ENCODE measurements around the gene HOXA13. TPM values are rescaled to one million over a fixed set of nuclear protein-coding genes. Genes with fewer than 3 reads are reported as not detected.

Gene HOXA13
- total RNA-seq, 3 donors from 2014 or later, result not detected

DNA sequence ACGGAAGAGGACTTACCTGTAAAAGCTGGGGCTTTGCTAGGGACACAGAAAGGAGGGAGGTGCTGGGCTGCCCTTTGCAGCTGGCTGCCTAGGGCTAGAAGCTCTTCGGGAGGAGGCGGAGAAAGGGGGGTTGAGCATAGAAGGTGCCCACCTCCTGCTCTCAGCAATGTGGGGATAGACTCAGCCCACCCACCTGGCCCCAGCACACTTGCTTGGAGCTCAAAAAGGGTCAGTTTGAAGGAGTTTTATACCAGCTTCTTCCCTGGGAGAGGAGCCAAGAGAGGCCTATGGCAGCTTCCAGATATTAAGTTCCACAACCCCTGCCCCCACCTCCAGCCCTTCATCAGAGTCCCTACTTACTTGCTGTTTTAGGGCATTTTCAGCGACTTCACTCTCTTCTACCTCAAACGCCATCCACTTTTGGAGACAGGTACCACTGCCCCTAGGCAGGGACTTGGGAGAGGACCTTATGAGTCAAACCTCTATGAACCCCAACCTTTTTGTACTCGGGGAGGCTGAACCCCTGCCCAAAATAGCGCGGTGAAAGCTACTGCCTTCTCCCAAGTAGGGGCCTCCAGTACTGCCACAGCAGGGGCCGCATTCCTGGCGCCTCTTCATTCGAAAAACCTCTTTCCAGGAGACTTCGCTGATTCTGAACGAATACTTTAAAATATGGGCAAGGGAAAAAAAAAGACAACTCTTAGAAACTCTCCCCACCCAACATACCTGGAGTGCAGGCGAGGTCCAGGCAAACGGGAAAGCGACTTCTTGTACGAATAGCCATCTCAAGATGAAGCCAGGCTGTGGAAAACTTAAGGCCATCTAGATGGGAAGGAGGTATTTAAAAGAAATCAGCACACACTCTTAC is 41.5 kb upstream of the HOXA13 start:
- Mint-ChIP-seq H3K9me3 (no peaks in the 10 kb centered on the region), H3K27me3 (ENCODE audit: low read depth) (peaks cover 87% of the 10 kb centered on the region), H3K4me3 (no peak overlapping the region), H3K36me3 (ENCODE audit: insufficient read depth) (no peaks in the 10 kb centered on the region), H3K4me1 (ENCODE audit: low read depth) (peaks cover 19% of the 10 kb centered on the region)
- DNase-seq (no peak), ATAC-seq (no peak)

DNA sequence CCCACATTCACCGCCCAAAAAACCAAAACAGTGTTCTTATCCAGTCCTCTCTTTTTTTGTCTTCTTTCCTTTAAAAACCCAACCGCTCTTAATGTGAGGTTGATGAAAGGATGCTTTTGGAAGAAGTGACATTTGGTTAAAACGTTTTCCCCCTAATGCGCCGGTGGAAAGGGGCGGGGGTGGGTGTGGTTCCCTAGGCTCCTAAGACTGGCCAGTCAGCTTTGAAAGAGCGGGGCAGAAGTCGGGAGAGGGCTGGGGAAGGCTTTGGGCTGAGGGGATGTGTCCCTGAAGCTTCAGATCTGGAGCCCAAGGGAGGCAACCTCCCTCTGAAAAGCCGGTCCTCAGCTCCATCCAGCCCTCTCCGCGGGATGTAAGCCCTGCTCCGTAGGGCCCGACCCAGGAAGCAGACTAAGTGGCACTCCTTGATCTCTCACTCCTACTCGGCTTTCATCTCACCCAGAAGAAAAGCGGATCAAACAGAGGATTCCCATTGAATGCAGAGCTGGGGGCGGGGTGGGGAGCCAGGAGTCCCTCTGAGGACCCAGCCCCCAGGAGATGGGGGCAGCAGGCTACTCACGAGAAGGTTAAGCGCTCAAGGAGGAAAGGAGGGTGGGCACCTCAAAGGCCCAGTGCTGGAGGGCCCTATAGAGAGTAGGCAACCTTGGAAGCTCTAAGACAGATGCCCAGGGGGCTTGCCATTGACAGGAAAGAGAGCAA is 40.3 kb upstream of the HOXA13 start:
- Mint-ChIP-seq H3K36me3 (ENCODE audit: insufficient read depth) (no peaks in the 10 kb centered on the region), H3K9me3 (no peaks in the 10 kb centered on the region), H3K27me3 (ENCODE audit: low read depth) (peaks cover 85% of the 10 kb centered on the region), H3K4me3 (no peak overlapping the region), H3K4me1 (ENCODE audit: low read depth) (peaks cover 24% of the 10 kb centered on the region)
- ATAC-seq, result no peak
- no peak for DNase-seq

DNA sequence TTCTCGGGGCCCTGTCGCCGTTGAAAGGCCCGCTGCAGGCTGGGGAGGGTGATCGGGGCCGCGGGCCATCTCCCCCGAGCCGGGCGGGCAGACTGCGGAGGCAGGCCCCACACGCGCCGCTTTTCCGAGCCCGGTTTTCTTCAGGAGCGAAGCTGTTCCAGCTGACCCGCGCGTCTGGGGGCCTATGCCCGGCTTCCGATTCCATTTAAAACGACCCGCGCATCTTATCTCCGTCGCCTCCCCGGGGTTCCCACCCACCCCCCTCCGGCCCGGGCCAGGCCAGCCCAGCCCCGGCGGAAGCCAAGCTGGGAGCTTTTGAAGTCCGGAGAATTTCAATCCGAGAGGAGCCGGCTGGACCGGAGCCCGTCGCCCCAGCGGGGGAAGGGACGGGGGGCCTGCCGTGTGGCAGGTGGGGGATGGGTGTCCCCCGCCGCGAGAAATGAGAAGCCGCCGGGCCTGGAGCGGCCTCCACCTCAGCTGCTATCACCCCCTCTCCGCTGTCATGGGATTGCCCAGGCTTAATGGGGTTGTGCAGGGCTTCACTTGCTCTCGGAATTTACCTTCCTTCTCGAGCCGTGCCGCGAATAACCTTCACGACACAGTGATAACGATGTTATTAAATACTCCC is 39.6 kb upstream of the HOXA13 start:
- Mint-ChIP-seq H3K27me3 (ENCODE audit: low read depth) (peaks cover 83% of the 10 kb centered on the region), H3K4me3 (no peak overlapping the region), H3K4me1 (ENCODE audit: low read depth) (peaks cover 23% of the 10 kb centered on the region), H3K9me3 (no peaks in the 10 kb centered on the region), H3K36me3 (ENCODE audit: insufficient read depth) (no peaks in the 10 kb centered on the region)
- DNase-seq (no peak), ATAC-seq (no peak)

- ATAC-seq (no peak), DNase-seq (no peak)
- peaks cover 23% of the 10 kb centered on the region for H3K4me1 Mint-ChIP-seq (ENCODE audit: low read depth)
- H3K4me3 Mint-ChIP-seq, result no peak overlapping the region
- no peaks in the 10 kb centered on the region for H3K9me3 Mint-ChIP-seq
- peaks cover 83% of the 10 kb centered on the region for H3K27me3 Mint-ChIP-seq (ENCODE audit: low read depth)
- no peaks in the 10 kb centered on the region for H3K36me3 Mint-ChIP-seq (ENCODE audit: insufficient read depth)
Measured at GRCh38 chr7:27238979-27239386, 39.1 kb upstream of the HOXA13 start.

- ATAC-seq (peak; percentile 60 to 72), DNase-seq (no peak)
- peaks cover 18% of the 10 kb centered on the region for H3K4me1 Mint-ChIP-seq (ENCODE audit: low read depth)
- no peaks in the 10 kb centered on the region for H3K36me3 Mint-ChIP-seq (ENCODE audit: insufficient read depth)
- no peak overlapping the region for H3K4me3 Mint-ChIP-seq
- H3K27me3 Mint-ChIP-seq (ENCODE audit: low read depth), result peaks cover 86% of the 10 kb centered on the region
- no peaks in the 10 kb centered on the region for H3K9me3 Mint-ChIP-seq
Measured at GRCh38 chr7:27237735-27238334, 37.9 kb upstream of the HOXA13 start.

- ATAC-seq (peak in 1 of 2 donors; percentile 32), DNase-seq (no peak)
- H3K4me3 Mint-ChIP-seq, result peak overlapping the region; percentile 7
- H3K4me1 Mint-ChIP-seq (ENCODE audit: low read depth), result peaks cover 13% of the 10 kb centered on the region
- no peaks in the 10 kb centered on the region for H3K36me3 Mint-ChIP-seq (ENCODE audit: insufficient read depth)
- peaks cover 72% of the 10 kb centered on the region for H3K27me3 Mint-ChIP-seq (ENCODE audit: low read depth)
- no peaks in the 10 kb centered on the region for H3K9me3 Mint-ChIP-seq
Measured at GRCh38 chr7:27235387-27236311, 35.8 kb upstream of the HOXA13 start.

DNA sequence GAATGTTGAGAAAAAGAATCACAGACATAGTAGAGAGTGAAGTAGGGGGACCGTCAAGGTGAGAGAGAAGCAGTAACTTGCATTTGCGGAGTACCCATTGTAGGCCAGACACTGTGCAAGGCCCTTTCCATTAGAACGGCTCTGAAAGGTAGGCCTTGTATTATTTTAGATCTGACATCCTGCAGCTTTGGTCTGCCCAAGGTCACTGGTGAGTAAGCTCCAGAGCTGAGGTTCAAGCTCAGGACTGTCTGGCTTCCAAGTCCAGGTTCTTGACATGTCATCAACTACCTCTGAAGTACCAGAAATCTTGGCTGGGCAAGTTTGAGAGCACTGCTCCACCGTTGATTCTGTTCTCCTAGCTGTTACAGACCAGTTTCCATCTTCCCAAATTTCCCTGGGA is 29.6 kb upstream of the HOXA13 start:
- DNase-seq (no peak), ATAC-seq (no peak)
- no peaks in the 10 kb centered on the region for H3K36me3 Mint-ChIP-seq (ENCODE audit: insufficient read depth)
- no peaks in the 10 kb centered on the region for H3K9me3 Mint-ChIP-seq
- no peaks in the 10 kb centered on the region for H3K4me1 Mint-ChIP-seq (ENCODE audit: low read depth)
- H3K4me3 Mint-ChIP-seq, result no peak overlapping the region
- peaks cover 71% of the 10 kb centered on the region for H3K27me3 Mint-ChIP-seq (ENCODE audit: low read depth)

DNA sequence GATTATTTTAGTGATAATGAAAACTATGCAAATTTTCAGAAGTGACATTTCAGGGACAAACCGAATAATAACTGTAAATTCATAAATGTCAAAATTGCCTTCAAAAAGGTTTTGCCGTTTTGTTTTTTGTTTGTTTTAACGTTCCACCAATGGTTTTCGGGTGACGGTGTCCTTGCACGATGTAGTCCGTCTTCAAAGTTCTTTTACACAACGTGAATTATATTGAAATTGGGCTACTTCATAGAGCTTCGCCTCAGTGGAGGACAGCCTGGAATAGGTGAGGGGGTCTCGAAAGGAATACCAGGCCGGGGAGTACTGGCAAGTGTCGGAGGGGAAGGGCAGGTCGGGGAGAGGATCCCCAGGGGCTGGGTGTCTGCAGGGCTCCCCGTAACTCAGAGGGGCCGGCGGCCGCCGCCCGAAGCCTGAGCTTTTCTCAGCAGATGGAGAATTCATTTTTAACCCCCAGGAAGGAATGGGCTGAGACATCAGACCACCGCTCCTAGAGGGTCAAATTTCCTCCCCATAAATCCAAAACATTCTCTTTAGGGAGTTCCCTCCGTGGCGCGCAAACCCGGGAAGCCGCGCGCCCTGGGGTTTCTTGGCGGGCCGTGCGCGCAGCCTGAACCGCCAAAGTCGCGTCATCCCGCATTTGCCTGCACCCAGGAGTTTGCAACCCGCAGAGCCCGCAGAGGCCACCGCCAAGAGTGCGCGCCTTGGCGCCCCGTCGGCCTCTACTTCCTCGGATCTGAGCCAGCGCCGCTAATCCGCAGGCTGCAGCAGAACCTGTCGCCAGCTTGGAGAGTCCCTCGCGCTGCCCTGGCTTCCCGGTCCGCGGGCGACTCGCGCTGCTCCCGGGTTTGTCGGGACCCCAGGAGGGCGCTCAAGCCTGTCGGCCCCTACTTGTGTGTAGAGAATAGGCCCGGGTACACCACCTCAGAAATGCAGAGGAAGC is 25.4 kb upstream of the HOXA13 start:
- no peak for ATAC-seq
- no peak overlapping the region for H3K4me3 Mint-ChIP-seq
- no peaks in the 10 kb centered on the region for H3K36me3 Mint-ChIP-seq (ENCODE audit: insufficient read depth)
- peaks cover 2% of the 10 kb centered on the region for H3K4me1 Mint-ChIP-seq (ENCODE audit: low read depth)
- peaks cover 79% of the 10 kb centered on the region for H3K27me3 Mint-ChIP-seq (ENCODE audit: low read depth)
- no peak for DNase-seq
- no peaks in the 10 kb centered on the region for H3K9me3 Mint-ChIP-seq

DNA sequence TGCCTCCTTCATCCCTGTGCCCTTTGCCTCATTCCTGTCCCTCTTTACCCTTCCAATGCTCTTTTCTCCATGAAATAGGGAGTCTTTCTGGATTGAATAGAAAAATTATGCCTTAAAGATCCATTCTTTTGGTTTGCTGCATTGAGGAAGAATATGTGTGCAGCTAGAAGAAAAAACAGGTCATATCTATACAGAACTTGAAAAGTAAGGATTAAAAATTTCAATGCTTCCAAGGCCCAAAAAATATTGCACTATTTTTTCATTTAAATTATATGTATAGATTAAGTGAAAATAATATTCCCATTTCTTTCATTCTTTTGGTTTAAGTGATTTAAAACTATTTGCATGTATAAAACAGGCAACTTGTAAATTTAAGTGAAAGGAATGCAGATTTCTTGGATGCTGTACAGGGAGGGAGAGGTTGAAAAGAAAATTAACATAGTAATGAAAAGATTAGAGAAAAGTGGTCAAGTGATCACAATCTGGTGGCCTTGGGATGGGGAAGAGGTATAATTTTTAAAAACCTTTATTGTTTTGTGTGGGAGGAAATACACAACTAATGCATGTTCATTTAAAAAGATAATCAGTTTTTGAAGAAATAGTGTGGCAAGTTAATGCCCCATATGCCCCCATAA is 24.2 kb upstream of the HOXA13 start:
- Mint-ChIP-seq H3K4me3 (no peak overlapping the region), H3K27me3 (ENCODE audit: low read depth) (peaks cover 79% of the 10 kb centered on the region), H3K4me1 (ENCODE audit: low read depth) (peaks cover 6% of the 10 kb centered on the region), H3K36me3 (ENCODE audit: insufficient read depth) (no peaks in the 10 kb centered on the region), H3K9me3 (no peaks in the 10 kb centered on the region)
- no peak for ATAC-seq
- DNase-seq, result no peak

DNA sequence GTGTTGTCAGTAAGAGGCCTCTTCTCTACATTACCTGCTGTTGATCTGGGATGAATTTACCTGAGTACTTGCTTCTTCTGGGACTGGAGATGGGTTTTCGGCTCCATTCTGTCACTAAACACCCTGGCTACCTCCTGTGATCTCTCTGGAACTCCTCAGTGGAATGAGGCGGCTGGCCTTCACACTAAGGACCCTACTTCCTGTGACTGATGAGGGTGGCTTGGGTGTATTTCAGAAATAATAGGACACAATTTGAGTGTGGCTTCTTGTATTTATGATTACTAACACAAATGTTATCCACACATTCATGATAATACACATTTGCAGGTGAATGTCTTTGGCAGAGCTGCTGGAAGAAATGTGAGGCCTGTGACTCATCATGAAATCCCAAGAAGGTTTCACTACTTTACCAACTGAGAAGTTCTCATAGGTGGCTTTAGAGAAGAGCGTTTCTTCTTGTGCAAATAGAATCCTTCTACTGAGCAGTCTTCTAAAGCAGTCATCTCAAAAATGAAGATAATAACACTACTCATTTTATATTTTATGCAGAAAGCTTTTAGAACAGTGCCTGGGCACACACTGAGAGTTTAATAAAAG is 21.4 kb upstream of the HOXA13 start:
- DNase-seq (no peak), ATAC-seq (peak; percentile 59 to 68)
- H3K9me3 Mint-ChIP-seq, result no peaks in the 10 kb centered on the region
- peaks cover 6% of the 10 kb centered on the region for H3K4me1 Mint-ChIP-seq (ENCODE audit: low read depth)
- no peaks in the 10 kb centered on the region for H3K36me3 Mint-ChIP-seq (ENCODE audit: insufficient read depth)
- H3K27me3 Mint-ChIP-seq (ENCODE audit: low read depth), result peaks cover 75% of the 10 kb centered on the region
- no peak overlapping the region for H3K4me3 Mint-ChIP-seq

DNA sequence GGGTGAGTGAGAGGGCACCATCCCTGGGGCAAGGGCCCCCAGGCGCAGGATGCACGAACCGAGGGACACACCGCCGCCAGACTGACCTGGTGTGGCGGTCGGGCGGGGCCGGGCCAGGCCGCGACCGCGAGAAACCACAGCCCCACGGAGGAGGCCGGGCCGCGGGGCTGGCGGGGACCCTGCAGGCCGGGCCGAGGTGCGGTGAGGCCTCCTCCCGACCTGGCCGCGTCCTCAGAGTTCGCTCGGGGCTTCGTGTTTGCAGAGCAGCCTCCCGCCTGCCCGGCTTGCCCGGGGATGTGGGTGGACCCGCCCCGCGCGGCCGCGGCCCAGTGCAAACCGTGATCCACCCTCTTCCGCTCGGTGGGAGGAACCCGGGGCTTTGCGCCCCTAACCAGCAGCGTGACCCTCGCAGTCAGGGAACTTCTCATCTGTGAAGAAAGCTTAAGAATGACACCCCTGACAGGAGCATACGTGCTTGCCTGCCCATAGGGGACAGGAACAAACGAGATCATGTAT is 20.6 kb upstream of the HOXA13 start:
- no peak overlapping the region for H3K4me3 Mint-ChIP-seq
- DNase-seq, result no peak
- H3K4me1 Mint-ChIP-seq (ENCODE audit: low read depth), result peaks cover 6% of the 10 kb centered on the region
- peaks cover 79% of the 10 kb centered on the region for H3K27me3 Mint-ChIP-seq (ENCODE audit: low read depth)
- ATAC-seq, result peak; percentile 19 to 35
- no peaks in the 10 kb centered on the region for H3K36me3 Mint-ChIP-seq (ENCODE audit: insufficient read depth)
- H3K9me3 Mint-ChIP-seq, result no peaks in the 10 kb centered on the region

GRCh38 chr7:27219821-27220220 is 19.9 kb upstream of the HOXA13 start:
- H3K27me3 Mint-ChIP-seq (ENCODE audit: low read depth), result peaks cover 79% of the 10 kb centered on the region
- ATAC-seq, result peak in 1 of 2 donors; percentile 19
- peaks cover 6% of the 10 kb centered on the region for H3K4me1 Mint-ChIP-seq (ENCODE audit: low read depth)
- no peaks in the 10 kb centered on the region for H3K9me3 Mint-ChIP-seq
- no peak overlapping the region for H3K4me3 Mint-ChIP-seq
- no peak for DNase-seq
- H3K36me3 Mint-ChIP-seq (ENCODE audit: insufficient read depth), result no peaks in the 10 kb centered on the region

Measured in activated T-cell treated with anti-CD3 and anti-CD28 coated beads, Interleukin-2, amount 50 U/mL, for 4 hours (primary cell).